Caco-2 (cell line): ENCODE measurements around the gene L1TD1. TPM values are rescaled to one million over a fixed set of nuclear protein-coding genes. Genes with fewer than 3 reads are reported as not detected.
"Not testable (repeated sequence)": the region's sequence is repeated elsewhere in the genome, so short reads cannot be mapped to it uniquely, and the experiment has no call there.

Experiments used
- Bru-seq: library from RNA; stranded (reverse); fragments of 400-500 nt; gene quantifications from one replicate; lab custom pipeline; 2021; lab: Mats Ljungman, UMichigan
- BruChase-seq, 2 experiments: library from RNA; stranded (reverse); fragments of 400-500 nt; gene quantifications; one replicate each; lab custom pipeline; 2021; lab: Mats Ljungman, UMichigan
- BruUV-seq: library from RNA; stranded (reverse); fragments of 400-500 nt; replicated peaks from 2 replicates; lab custom pipeline; 2021; lab: Mats Ljungman, UMichigan
- CTCF ChIA-PET: fragments of 300-600 bp; sonication (Branson Sonifier 250); formaldehyde crosslinking; loops from one replicate; lab custom pipeline; 2022; ENCODE audit warnings: antibody characterized with exemption; lab: Charles Lee
- POLR2A ChIA-PET: fragments of 300-600 bp; sonication (Branson Sonifier 250); formaldehyde crosslinking; loops from one replicate; lab custom pipeline; 2022; ENCODE audit warnings: antibody characterized with exemption; lab: Charles Lee
- DNase-seq, 2 experiments: peaks; one replicate each; pipeline versions ENCODE4 v3.0.0 to v3.0.0-alpha.2; 2020 to 2022
- H3K27me3 ChIP-seq: replicated peaks from 2 replicates; pipeline ENCODE4 v1.6.0; 2011; ENCODE audit warnings: low read length; ENCODE audit not compliant: control insufficient read depth, insufficient read depth
- H3K36me3 ChIP-seq: 2 replicates; pipeline ENCODE4 v1.5.1; 2011; ENCODE audit warnings: low read length; ENCODE audit not compliant: control insufficient read depth, insufficient read depth
- H3K4me1 ChIP-seq: fragments of 250-450 bp; sonication (Bioruptor Pico); 2 replicates; pipeline ENCODE4 v1.5.1; 2020; ENCODE audit warnings: mild to moderate bottlenecking
- H3K4me3 ChIP-seq: 2 replicates; pipeline ENCODE4 v1.5.1; 2011; ENCODE audit warnings: low read depth, mild to moderate bottlenecking, control low read depth, low read length
- H3K9me3 ChIP-seq: fragments of 250-450 bp; sonication (Bioruptor Pico); 2 replicates; pipeline ENCODE4 v1.5.1; 2020; ENCODE audit warnings: mild to moderate bottlenecking, moderate library complexity
- H3K27ac Mint-ChIP-seq: one replicate; pipeline ENCODE4 v1.8.0; 2022; ENCODE audit warnings: mixed read lengths; ENCODE audit not compliant: unreplicated experiment
- H3K27me3 Mint-ChIP-seq: one replicate; pipeline ENCODE4 v1.8.0; 2022; ENCODE audit warnings: mixed read lengths; ENCODE audit not compliant: insufficient read depth, unreplicated experiment
- H3K36me3 Mint-ChIP-seq: one replicate; pipeline ENCODE4 v1.8.0; 2022; ENCODE audit warnings: mild to moderate bottlenecking, mixed read lengths; ENCODE audit not compliant: insufficient read depth, unreplicated experiment
- H3K4me1 Mint-ChIP-seq: one replicate; pipeline ENCODE4 v1.8.0; 2022; ENCODE audit warnings: low read depth, mixed read lengths; ENCODE audit not compliant: unreplicated experiment
- H3K4me3 Mint-ChIP-seq: one replicate; pipeline ENCODE4 v1.8.0; 2022; ENCODE audit warnings: mild to moderate bottlenecking, moderate library complexity, mixed read lengths; ENCODE audit not compliant: unreplicated experiment
- H3K9me3 Mint-ChIP-seq: one replicate; pipeline ENCODE4 v1.8.0; 2022; ENCODE audit warnings: mixed read lengths; ENCODE audit not compliant: unreplicated experiment
- CTCF ChIP-seq, 2 experiments: fragments of 200-600 bp in 1 of 2; IDR thresholded peaks; 1 replicate in 1 of 2; 2 replicates in 1 of 2; pipeline versions ENCODE4 v1.5.1 to v1.8.0; 2011 to 2022; ENCODE audit warnings: antibody characterized with exemption in 1 of 2, control low read depth in 1 of 2, inconsistent platforms in 1 of 2, low read depth in 1 of 2, low read length in 1 of 2, mild to moderate bottlenecking in 1 of 2, moderate library complexity in 1 of 2; ENCODE audit not compliant: insufficient read depth in 1 of 2, severe bottlenecking in 1 of 2, unreplicated experiment in 1 of 2
- intact Hi-C: fragments of 100-400 bp; cut with micrococcal nuclease; formaldehyde crosslinking; loops from one replicate; pipeline ENCODE4 v1.10.0; 2022; ENCODE audit not compliant: unreplicated experiment
- long read RNA-seq: library from polyadenylated mRNA; stranded (forward); transcript quantifications from one replicate; pipeline ENCODE4 v2.0.0, GENCODE V29; 2022
- total RNA-seq: library from RNA; stranded (reverse); gene quantifications from 2 replicates; pipeline ENCODE4 v1.2.3, GENCODE V29; 2022

L1TD1 gene
- 0.29 and 0.56 TPM in 2 replicates for total RNA-seq
- Bru-seq, nascent RNA: percentile 35 among the genes with signal in this experiment
- percentile 39 among the genes with signal in this experiment for BruChase-seq, experiment 1, labeled RNA remaining after a 2-hour chase
- BruChase-seq, experiment 2, labeled RNA remaining after a 6-hour chase: percentile 30 among the genes with signal in this experiment
- long read RNA-seq, partial matches to known transcripts: 0 of 1 reads
- long read RNA-seq, other reads (novel, unspliced or antisense): 1 of 1 reads

- DNase-seq: peak in 1 of 2 experiments; percentile 46
- H3K27me3 ChIP-seq: no peaks in the 10 kb centered on the region
- CTCF ChIA-PET: no interaction called here
- intact Hi-C loops: no loop called here
- H3K4me1 Mint-ChIP-seq: no peaks in the 10 kb centered on the region
- H3K9me3 ChIP-seq: no peaks in the 10 kb centered on the region
- H3K36me3 Mint-ChIP-seq: no peaks in the 10 kb centered on the region
- no peaks in the 10 kb centered on the region for H3K4me1 ChIP-seq
- H3K27ac Mint-ChIP-seq: peak within 1 kb of the TSS; percentile 18
- peak within 1 kb of the TSS; percentile 10; the same call in 1 of the 2 replicates for H3K4me3 ChIP-seq
- H3K27me3 Mint-ChIP-seq: no peaks in the 10 kb centered on the region
- BruUV-seq: no TSS peak
- no peaks in the 10 kb centered on the region for H3K36me3 ChIP-seq
- H3K9me3 Mint-ChIP-seq: no peaks in the 10 kb centered on the region
- TF ChIP-seq CTCF (IDR thresholded peaks at IDR 0.05; ENCODE audit: insufficient read depth in 1 of 2, low read depth in 1 of 2, low read length in 1 of 2, severe bottlenecking in 1 of 2, unreplicated experiment in 1 of 2): no peak
- peak within 1 kb of the TSS; percentile 38 for H3K4me3 Mint-ChIP-seq
- POLR2A ChIA-PET: no interaction called here
These were observed at the start of gene L1TD1 for GRCh38 chr1:62194651-62195544. TSS of gene L1TD1 (plus strand) at chr1:62194849. CDS start at chr1:62206629, 11,780 bp downstream.

- Mint-ChIP-seq H3K27me3 (no peaks in the 10 kb centered on the region), H3K9me3 (no peaks in the 10 kb centered on the region), H3K27ac (no peak overlapping the region), H3K4me1 (no peaks in the 10 kb centered on the region), H3K36me3 (peaks cover 10% of the 10 kb centered on the region), H3K4me3 (no peak overlapping the region)
- intact Hi-C loops: no loop called here
- no peak for DNase-seq
- ChIA-PET CTCF (interaction anchor here (0.5 to 0.7 kb wide), 2 partner anchors 39 to 416 kb away, joined by 6 to 7 read pairs; no protein-coding TSS in a partner anchor), POLR2A (no interaction called here)
- Histone ChIP-seq H3K4me3 (no peak overlapping the region), H3K4me1 (no peaks in the 10 kb centered on the region), H3K9me3 (no peaks in the 10 kb centered on the region), H3K27me3 (no peaks in the 10 kb centered on the region), H3K36me3 (no peaks in the 10 kb centered on the region)
- TF ChIP-seq CTCF (IDR thresholded peaks at IDR 0.05; ENCODE audit: insufficient read depth in 1 of 2, low read depth in 1 of 2, low read length in 1 of 2, severe bottlenecking in 1 of 2, unreplicated experiment in 1 of 2): no peak
- no TSS peak for BruUV-seq
These were observed 34.7 kb upstream of the L1TD1 start for GRCh38 chr1:62159940-62160348.

GRCh38 chr1:62161711-62162110 is 32.9 kb upstream of the L1TD1 start:
- Mint-ChIP-seq H3K27ac (no peak overlapping the region), H3K36me3 (peaks cover 10% of the 10 kb centered on the region), H3K27me3 (no peaks in the 10 kb centered on the region), H3K4me1 (no peaks in the 10 kb centered on the region), H3K4me3 (no peak overlapping the region), H3K9me3 (no peaks in the 10 kb centered on the region)
- DNase-seq: no peak
- intact Hi-C loops: no loop called here
- Histone ChIP-seq H3K4me1 (no peaks in the 10 kb centered on the region), H3K36me3 (no peaks in the 10 kb centered on the region), H3K4me3 (no peak overlapping the region), H3K9me3 (no peaks in the 10 kb centered on the region), H3K27me3 (no peaks in the 10 kb centered on the region)
- no peak for TF ChIP-seq CTCF (IDR thresholded peaks at IDR 0.05; ENCODE audit: insufficient read depth in 1 of 2, low read depth in 1 of 2, low read length in 1 of 2, severe bottlenecking in 1 of 2, unreplicated experiment in 1 of 2)
- ChIA-PET POLR2A (no interaction called here), CTCF (no interaction called here)
- BruUV-seq: no TSS peak

- H3K27me3 ChIP-seq, intact Hi-C loops, H3K4me1 ChIP-seq, H3K36me3 Mint-ChIP-seq, H3K9me3 ChIP-seq, H3K36me3 ChIP-seq, DNase-seq, H3K4me3 ChIP-seq, POLR2A ChIA-PET, BruUV-seq, H3K4me3 Mint-ChIP-seq, CTCF ChIA-PET, H3K27me3 Mint-ChIP-seq, H3K9me3 Mint-ChIP-seq, H3K4me1 Mint-ChIP-seq: not testable (repeated sequence)
- peak overlapping the region; percentile 37 for H3K27ac Mint-ChIP-seq
These were observed 24.3 kb upstream of the L1TD1 start for GRCh38 chr1:62170380-62170779.
